WTC11 (cell line): Measurements from ENCODE around the gene AQP7. TPM values are rescaled to one million over a fixed set of nuclear protein-coding genes. Genes with fewer than 3 reads are reported as not detected.
"Not testable (repeated sequence)": the region's sequence is repeated elsewhere in the genome, so short reads cannot be mapped to it uniquely, and the experiment has no call there.

ENCODE experiments used
- ATAC-seq: fragments of 200-7000 bp; cut with Tn5 transposase; 2 replicates; pipeline ENCODE4 v1.10.0; 2021; ENCODE audit warnings: mild to moderate bottlenecking, moderate library complexity
- CTCF ChIA-PET: fragments of 300-600 bp; sonication (Branson Sonifier 250); formaldehyde crosslinking; loops from one replicate; lab custom pipeline; 2021; ENCODE audit warnings: antibody characterized with exemption; lab: Charles Lee
- POLR2A ChIA-PET: fragments of 350-600 bp; sonication (Branson Sonifier 250); formaldehyde crosslinking; loops from one replicate; lab custom pipeline; 2021; ENCODE audit warnings: antibody characterized with exemption; lab: Charles Lee
- DNase-seq: peaks from one replicate; pipeline ENCODE4 v3.0.0; 2021; ENCODE audit warnings: low spot score
- H3K27ac Mint-ChIP-seq: 2 replicates; pipeline ENCODE4 v1.8.0; 2021; ENCODE audit warnings: mixed read lengths
- H3K27me3 Mint-ChIP-seq: 2 replicates; pipeline ENCODE4 v1.8.0; 2021; ENCODE audit warnings: low read depth, mild to moderate bottlenecking, moderate library complexity, mixed read lengths
- H3K36me3 Mint-ChIP-seq: 2 replicates; pipeline ENCODE4 v1.8.0; 2021; ENCODE audit warnings: mixed read lengths
- H3K4me1 Mint-ChIP-seq: 2 replicates; pipeline ENCODE4 v1.8.0; 2022; ENCODE audit warnings: mixed read lengths
- H3K4me3 Mint-ChIP-seq: 2 replicates; pipeline ENCODE4 v1.8.0; 2021; ENCODE audit warnings: mild to moderate bottlenecking, moderate library complexity, mixed read lengths
- H3K9me3 Mint-ChIP-seq: 2 replicates; pipeline ENCODE4 v1.8.0; 2021; ENCODE audit warnings: mixed read lengths
- CREB1 ChIP-seq: sonication (generic); formaldehyde crosslinking; IDR thresholded peaks from 2 replicates; pipeline ENCODE4 v1.8.0; 2023; ENCODE audit warnings: mild to moderate bottlenecking, missing genetic modification reagents
- FOXJ3 ChIP-seq: sonication (generic); formaldehyde crosslinking; IDR thresholded peaks from 2 replicates; pipeline ENCODE4 v1.9.0; 2021; ENCODE audit warnings: missing genetic modification reagents, mild to moderate bottlenecking, borderline replicate concordance
- GTF2I ChIP-seq: fragments of 250-450 bp; sonication (Bioruptor Pico); conservative IDR thresholded peaks from 2 replicates; pipeline ENCODE4 v1.4.0; 2021; ENCODE audit warnings: mild to moderate bottlenecking
- HMGA2 ChIP-seq: fragments of 250-450 bp; sonication (Bioruptor Pico); IDR thresholded peaks from 2 replicates; pipeline ENCODE4 v1.4.0; 2021; ENCODE audit warnings: mild to moderate bottlenecking, moderate library complexity
- MXD4 ChIP-seq: fragments of 250-450 bp; sonication (Bioruptor Pico); IDR thresholded peaks from 2 replicates; pipeline ENCODE4 v1.8.0; 2021; ENCODE audit warnings: mild to moderate bottlenecking, moderate library complexity, borderline replicate concordance
- NFATC4 ChIP-seq: fragments of 250-450 bp; sonication (Bioruptor Pico); IDR thresholded peaks from 2 replicates; pipeline ENCODE4 v1.9.0; 2021; ENCODE audit warnings: mild to moderate bottlenecking
- NR2C2 ChIP-seq: sonication (generic); formaldehyde crosslinking; IDR thresholded peaks from 2 replicates; pipeline ENCODE4 v1.8.0; 2022; ENCODE audit warnings: mild to moderate bottlenecking, missing genetic modification reagents
- OVOL2 ChIP-seq: fragments of 250-450 bp; sonication (Bioruptor Pico); IDR thresholded peaks from 2 replicates; pipeline ENCODE4 v1.9.0; 2021; ENCODE audit warnings: mild to moderate bottlenecking, borderline replicate concordance
- PRRX2 ChIP-seq: fragments of 250-450 bp; sonication (Bioruptor Pico); IDR thresholded peaks from 2 replicates; pipeline ENCODE4 v1.8.0; 2021; ENCODE audit warnings: mild to moderate bottlenecking
- SMAD4 ChIP-seq: sonication (generic); formaldehyde crosslinking; IDR thresholded peaks from 2 replicates; pipeline ENCODE4 v1.8.0; 2022; ENCODE audit warnings: mild to moderate bottlenecking, missing genetic modification reagents
- SOX15 ChIP-seq: fragments of 250-450 bp; sonication (Bioruptor Pico); IDR thresholded peaks from 2 replicates; pipeline ENCODE4 v1.9.0; 2021; ENCODE audit warnings: mild to moderate bottlenecking
- TP53 ChIP-seq: sonication (generic); formaldehyde crosslinking; IDR thresholded peaks from 2 replicates; pipeline ENCODE4 v1.8.1; 2023; ENCODE audit warnings: mild to moderate bottlenecking, missing genetic modification reagents
- USF1 ChIP-seq: sonication (generic); formaldehyde crosslinking; IDR thresholded peaks from 2 replicates; pipeline ENCODE4 v1.8.0; 2022; ENCODE audit warnings: mild to moderate bottlenecking, missing genetic modification reagents
- ZNF317 ChIP-seq: sonication (generic); formaldehyde crosslinking; IDR thresholded peaks from 2 replicates; pipeline ENCODE4 v1.8.1; 2023; ENCODE audit warnings: low read depth, mild to moderate bottlenecking, moderate library complexity, missing genetic modification reagents, borderline replicate concordance
- ZNF396 ChIP-seq: fragments of 250-450 bp; sonication (Bioruptor Pico); IDR thresholded peaks from 2 replicates; pipeline ENCODE4 v1.8.0; 2021; ENCODE audit warnings: mild to moderate bottlenecking, moderate library complexity, borderline replicate concordance
- ZNF423 ChIP-seq: fragments of 250-450 bp; sonication (Bioruptor Pico); IDR thresholded peaks from 2 replicates; pipeline ENCODE4 v2.1.2; 2022; ENCODE audit warnings: mild to moderate bottlenecking, moderate library complexity
- total RNA-seq: library from RNA; stranded (reverse); gene quantifications from 3 replicates; pipeline ENCODE4 v1.2.3, GENCODE V29; 2021
- TF ChIP-seq, protein P1 (sequence below): sonication (generic); formaldehyde crosslinking; IDR thresholded peaks from 2 replicates; pipeline ENCODE4 v1.8.0; 2023; ENCODE audit warnings: mild to moderate bottlenecking, missing genetic modification reagents
- TF ChIP-seq, protein P2 (sequence below): sonication (generic); formaldehyde crosslinking; IDR thresholded peaks from 2 replicates; pipeline ENCODE4 v1.8.0; 2023; ENCODE audit warnings: missing genetic modification reagents

The AQP7 gene
- total RNA-seq, 1 experiment from 2014 or later = 0.17 TPM

DNA sequence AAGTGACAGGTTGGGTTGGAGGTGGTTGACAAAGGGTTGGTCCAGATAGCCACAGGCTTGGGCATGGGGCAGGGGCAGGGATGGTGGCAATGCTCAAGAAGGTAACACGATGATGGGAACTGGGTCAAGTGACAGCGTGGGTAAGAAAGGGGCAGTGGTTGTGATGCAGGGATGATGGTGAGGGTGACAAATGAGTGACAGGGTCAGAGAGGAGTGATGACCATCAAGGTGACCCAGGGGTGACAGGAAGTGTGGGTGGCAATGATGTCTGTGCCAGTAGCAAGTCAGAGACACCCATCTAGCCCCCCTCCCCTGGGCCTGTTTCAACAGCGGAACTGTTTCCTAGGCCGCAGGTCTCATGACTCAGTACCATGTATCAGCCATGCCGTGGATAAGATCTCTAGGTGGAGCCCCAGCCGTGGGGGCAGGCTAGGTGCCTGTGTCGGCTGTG is 24.5 kb upstream of the AQP7 start:
- no peak for DNase-seq
- Mint-ChIP-seq H3K9me3 (no peaks in the 10 kb centered on the region), H3K4me3 (no peak overlapping the region), H3K4me1 (no peaks in the 10 kb centered on the region), H3K27ac (no peak overlapping the region), H3K27me3 (no peaks in the 10 kb centered on the region), H3K36me3 (no peaks in the 10 kb centered on the region)
- CTCF ChIA-PET = interaction anchor here (0.6 to 1.6 kb wide), 5 partner anchors 11 to 449 kb away, joined by 3 to 7 read pairs (median 5); partner anchors contain the start of gene AQP3
- TF ChIP-seq SMAD4 (CRISPR knock-in tag) = no peak
- no peak for TF ChIP-seq OVOL2 (CRISPR knock-in tag)
- TF ChIP-seq FOXJ3 (CRISPR knock-in tag) = no peak
- TF ChIP-seq MXD4 (CRISPR knock-in tag) = no peak
- no peak for TF ChIP-seq USF1 (CRISPR knock-in tag)
- TF ChIP-seq, protein P1, sequence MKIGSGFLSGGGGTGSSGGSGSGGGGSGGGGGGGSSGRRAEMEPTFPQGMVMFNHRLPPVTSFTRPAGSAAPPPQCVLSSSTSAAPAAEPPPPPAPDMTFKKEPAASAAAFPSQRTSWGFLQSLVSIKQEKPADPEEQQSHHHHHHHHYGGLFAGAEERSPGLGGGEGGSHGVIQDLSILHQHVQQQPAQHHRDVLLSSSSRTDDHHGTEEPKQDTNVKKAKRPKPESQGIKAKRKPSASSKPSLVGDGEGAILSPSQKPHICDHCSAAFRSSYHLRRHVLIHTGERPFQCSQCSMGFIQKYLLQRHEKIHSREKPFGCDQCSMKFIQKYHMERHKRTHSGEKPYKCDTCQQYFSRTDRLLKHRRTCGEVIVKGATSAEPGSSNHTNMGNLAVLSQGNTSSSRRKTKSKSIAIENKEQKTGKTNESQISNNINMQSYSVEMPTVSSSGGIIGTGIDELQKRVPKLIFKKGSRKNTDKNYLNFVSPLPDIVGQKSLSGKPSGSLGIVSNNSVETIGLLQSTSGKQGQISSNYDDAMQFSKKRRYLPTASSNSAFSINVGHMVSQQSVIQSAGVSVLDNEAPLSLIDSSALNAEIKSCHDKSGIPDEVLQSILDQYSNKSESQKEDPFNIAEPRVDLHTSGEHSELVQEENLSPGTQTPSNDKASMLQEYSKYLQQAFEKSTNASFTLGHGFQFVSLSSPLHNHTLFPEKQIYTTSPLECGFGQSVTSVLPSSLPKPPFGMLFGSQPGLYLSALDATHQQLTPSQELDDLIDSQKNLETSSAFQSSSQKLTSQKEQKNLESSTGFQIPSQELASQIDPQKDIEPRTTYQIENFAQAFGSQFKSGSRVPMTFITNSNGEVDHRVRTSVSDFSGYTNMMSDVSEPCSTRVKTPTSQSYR = no peak
- no peak for TF ChIP-seq GTF2I (CRISPR knock-in tag)
- ATAC-seq = no peak
- POLR2A ChIA-PET = no interaction called here

- Mint-ChIP-seq H3K9me3 (no peaks in the 10 kb centered on the region), H3K27me3 (no peaks in the 10 kb centered on the region), H3K4me3 (no peak overlapping the region), H3K4me1 (no peaks in the 10 kb centered on the region), H3K36me3 (no peaks in the 10 kb centered on the region), H3K27ac (no peak overlapping the region; the same call in 1 of the 2 replicates)
- ChIA-PET CTCF (no interaction called here), POLR2A (no interaction called here)
- no peak for DNase-seq
- no peak for ATAC-seq
- no peak for TF ChIP-seq FOXJ3 (CRISPR knock-in tag)
- TF ChIP-seq CREB1 (CRISPR knock-in tag) = no peak
- no peak for TF ChIP-seq MXD4 (CRISPR knock-in tag)
- no peak for TF ChIP-seq SOX15 (CRISPR knock-in tag)
- TF ChIP-seq ZNF423 = no peak
- TF ChIP-seq HMGA2 (CRISPR knock-in tag) = no peak
- TF ChIP-seq PRRX2 (CRISPR knock-in tag) = no peak
- no peak for TF ChIP-seq NFATC4 (CRISPR knock-in tag)
- no peak for TF ChIP-seq ZNF396 (CRISPR knock-in tag)
- TF ChIP-seq ZNF317 (CRISPR knock-in tag) = no peak
- no peak for TF ChIP-seq NR2C2 (CRISPR knock-in tag)
- TF ChIP-seq, protein P2, sequence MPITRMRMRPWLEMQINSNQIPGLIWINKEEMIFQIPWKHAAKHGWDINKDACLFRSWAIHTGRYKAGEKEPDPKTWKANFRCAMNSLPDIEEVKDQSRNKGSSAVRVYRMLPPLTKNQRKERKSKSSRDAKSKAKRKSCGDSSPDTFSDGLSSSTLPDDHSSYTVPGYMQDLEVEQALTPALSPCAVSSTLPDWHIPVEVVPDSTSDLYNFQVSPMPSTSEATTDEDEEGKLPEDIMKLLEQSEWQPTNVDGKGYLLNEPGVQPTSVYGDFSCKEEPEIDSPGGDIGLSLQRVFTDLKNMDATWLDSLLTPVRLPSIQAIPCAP (CRISPR knock-in tag) = no peak
- TF ChIP-seq TP53 (CRISPR knock-in tag) = no peak
Observed at GRCh38 chr9:33425128-33425533, 22.8 kb upstream of the AQP7 start.

DNA sequence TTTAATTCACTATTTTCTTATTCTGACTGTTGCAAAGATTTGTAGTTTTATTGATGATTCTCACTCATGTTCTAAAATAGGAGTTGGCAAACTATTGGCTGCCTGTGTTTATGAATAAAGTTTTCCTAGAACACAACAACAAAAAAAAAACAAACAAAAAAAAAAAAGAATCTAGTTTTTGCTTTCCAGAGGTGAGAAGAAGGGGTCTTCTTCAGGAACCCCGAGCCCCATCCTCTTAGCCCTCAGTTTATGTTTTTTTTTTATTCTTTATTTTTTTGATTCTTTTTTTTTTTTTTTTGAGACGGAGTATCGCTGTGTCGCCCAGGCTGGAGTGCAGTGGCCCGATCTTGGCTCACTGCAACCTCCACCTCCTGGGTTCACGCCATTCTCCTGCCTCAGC is 22.1 kb upstream of the AQP7 start:
- H3K36me3 Mint-ChIP-seq, CTCF ChIA-PET, H3K9me3 Mint-ChIP-seq: not testable (repeated sequence)

DNA sequence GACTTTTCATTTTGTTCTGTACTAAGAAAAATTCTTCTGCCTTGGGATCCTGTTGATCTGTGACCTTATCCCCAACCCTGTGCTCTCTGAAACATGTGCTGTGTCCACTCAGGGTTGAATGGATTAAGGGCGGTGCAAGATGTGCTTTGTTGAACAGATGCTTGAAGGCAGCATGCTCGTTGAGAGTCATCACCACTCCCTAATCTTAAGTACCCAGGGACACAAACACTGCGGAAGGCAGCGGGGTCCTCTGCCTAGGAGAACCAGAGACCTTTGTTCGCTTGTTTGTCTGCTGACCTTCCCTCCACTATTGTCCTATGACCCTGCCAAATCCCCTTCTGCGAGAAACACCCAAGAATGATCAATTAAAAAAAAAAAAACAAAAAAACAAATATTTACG is 21.7 kb upstream of the AQP7 start:
- H3K27me3 Mint-ChIP-seq, CTCF ChIA-PET, DNase-seq, ATAC-seq, H3K36me3 Mint-ChIP-seq, H3K27ac Mint-ChIP-seq, H3K4me1 Mint-ChIP-seq, POLR2A ChIA-PET, H3K9me3 Mint-ChIP-seq, H3K4me3 Mint-ChIP-seq: not testable (repeated sequence)

More for the DNA sequence above, 22.1 kb upstream of the AQP7 start:
- ATAC-seq, POLR2A ChIA-PET, DNase-seq, H3K27me3 Mint-ChIP-seq, H3K27ac Mint-ChIP-seq, H3K4me1 Mint-ChIP-seq, H3K4me3 Mint-ChIP-seq: not testable (repeated sequence)
